PC-3 (cell line): Measurements from ENCODE around the gene CTBP2. TPM values are rescaled to one million over a fixed set of nuclear protein-coding genes. Genes with fewer than 3 reads are reported as not detected.

ENCODE experiments used
- ATAC-seq: fragments of 200-7000 bp; cut with Tn5 transposase; 2 replicates; pipeline ENCODE4 v1.9.1; 2020; ENCODE audit warnings: mild to moderate bottlenecking, moderate library complexity
- BruUV-seq: library from RNA; stranded (reverse); fragments of 400-500 nt; replicated peaks from 2 replicates; lab custom pipeline; 2021; lab: Mats Ljungman, UMichigan
- CTCF ChIA-PET: fragments of 300-600 bp; sonication (Branson Sonifier 250); formaldehyde crosslinking; loops from one replicate; lab custom pipeline; 2022; ENCODE audit warnings: antibody characterized with exemption; lab: Charles Lee
- POLR2A ChIA-PET: fragments of 300-600 bp; sonication (Branson Sonifier 250); formaldehyde crosslinking; loops from one replicate; lab custom pipeline; 2022; ENCODE audit warnings: antibody characterized with exemption; ENCODE audit not compliant: unreplicated experiment; lab: Charles Lee
- DNase-seq: peaks from one replicate; pipeline ENCODE4 v3.0.0-alpha.2; 2015
- H2AFZ ChIP-seq: fragments of 300-600 bp; sonication (generic); 2 replicates; pipeline ENCODE4 v1.6.0; 2016; ENCODE audit warnings: antibody characterized with exemption, low read length
- H3F3A ChIP-seq: fragments of 300-600 bp; sonication (generic); one replicate; pipeline ENCODE4 v1.6.0; 2017; ENCODE audit warnings: antibody characterized with exemption, low read length, control low read depth, mild to moderate bottlenecking; ENCODE audit not compliant: unreplicated experiment
- H3K27ac ChIP-seq: fragments of 300-600 bp; sonication (generic); 2 replicates; pipeline ENCODE4 v1.5.1; 2016; ENCODE audit warnings: mild to moderate bottlenecking, low read length
- H3K27me3 ChIP-seq: fragments of 300-600 bp; sonication (generic); 2 replicates; pipeline ENCODE4 v1.6.1; 2016; ENCODE audit warnings: low read length, mixed read lengths
- H3K36me3 ChIP-seq: fragments of 300-600 bp; sonication (generic); 2 replicates; pipeline ENCODE4 v1.6.1; 2016; ENCODE audit warnings: low read depth, mixed run types, low read length, mixed read lengths
- H3K4me1 ChIP-seq: fragments of 300-600 bp; sonication (generic); 2 replicates; pipeline ENCODE4 v1.5.1; 2016; ENCODE audit warnings: low read length; ENCODE audit not compliant: insufficient read depth
- H3K4me2 ChIP-seq: fragments of 300-600 bp; sonication (generic); 2 replicates; pipeline ENCODE4 v1.6.0; 2016; ENCODE audit warnings: low read length
- H3K4me3 ChIP-seq: fragments of 300-600 bp; sonication (generic); 2 replicates; pipeline ENCODE4 v1.5.1; 2016; ENCODE audit warnings: mild to moderate bottlenecking, low read length, mixed read lengths
- H3K79me2 ChIP-seq: fragments of 300-600 bp; sonication (generic); 2 replicates; pipeline ENCODE4 v1.6.1; 2017; ENCODE audit warnings: low read length, mixed read lengths
- H3K9ac ChIP-seq: fragments of 300-600 bp; sonication (generic); 2 replicates; pipeline ENCODE4 v1.6.0; 2016; ENCODE audit warnings: mild to moderate bottlenecking, low read length
- H3K9me2 ChIP-seq: fragments of 300-600 bp; sonication (generic); replicated peaks from 2 replicates; pipeline ENCODE4 v1.6.1; 2016; ENCODE audit warnings: mixed run types, low read length, mixed read lengths
- H3K9me3 ChIP-seq: fragments of 300-600 bp; sonication (generic); 2 replicates; pipeline ENCODE4 v1.6.1; 2016; ENCODE audit warnings: low read length, mixed read lengths
- H4K20me1 ChIP-seq: fragments of 300-600 bp; sonication (generic); 2 replicates; pipeline ENCODE4 v1.6.1; 2016; ENCODE audit warnings: low read length, mixed read lengths
- CTCF ChIP-seq: fragments of 300-600 bp; sonication (generic); conservative IDR thresholded peaks from 2 replicates; pipeline ENCODE4 v1.5.1; 2017; ENCODE audit warnings: antibody characterized with exemption, low read depth, mild to moderate bottlenecking, low read length
- EZH2 ChIP-seq: fragments of 300-600 bp; sonication (generic); IDR thresholded peaks from one replicate; pipeline ENCODE4 v1.6.1; 2017; ENCODE audit warnings: antibody characterized with exemption, mild to moderate bottlenecking, low read length; ENCODE audit not compliant: unreplicated experiment
- EZH2phosphoT487 ChIP-seq: fragments of 300-600 bp; sonication (generic); IDR thresholded peaks from 2 replicates; pipeline ENCODE4 v1.6.1; 2018; ENCODE audit warnings: mild to moderate bottlenecking, antibody characterized with exemption, low read length, borderline replicate concordance
- intact Hi-C: fragments of 100-400 bp; cut with micrococcal nuclease; formaldehyde crosslinking; loops from 2 replicates; pipeline ENCODE4 v1.9.0; 2023
- total RNA-seq: library from RNA; depleted of rRNA; stranded (reverse); fragments of >200 nt; gene quantifications from 2 replicates; pipeline ENCODE4 v1.2.3, GENCODE V29; 2014

Gene CTBP2
- total RNA-seq, 1 experiment from 2014 or later: 78.9 TPM

- ChIA-PET CTCF (no interaction called here), POLR2A (no interaction called here)
- H3K9me2 ChIP-seq: no peaks in the 10 kb centered on the region
- DNase-seq: no peak
- H3K79me2 ChIP-seq: peaks cover 48% of the 10 kb centered on the region
- ATAC-seq: no peak
- intact Hi-C loops: no loop called here
- H3K4me1 ChIP-seq: no peaks in the 10 kb centered on the region
- no peaks in the 10 kb centered on the region for H4K20me1 ChIP-seq
- TF ChIP-seq EZH2: no peak
- no peak for TF ChIP-seq EZH2phosphoT487
- TF ChIP-seq CTCF: no peak
- H3K9ac ChIP-seq: no peak overlapping the region
- H3K36me3 ChIP-seq: no peaks in the 10 kb centered on the region
- BruUV-seq: no TSS peak
- H3F3A ChIP-seq: no peaks in the 10 kb centered on the region
- H3K9me3 ChIP-seq: no peaks in the 10 kb centered on the region
- no peak overlapping the region for H3K27ac ChIP-seq
- H3K27me3 ChIP-seq: no peaks in the 10 kb centered on the region
- no peak overlapping the region for H3K4me2 ChIP-seq
- H3K4me3 ChIP-seq: no peak overlapping the region
- no peak overlapping the region for H2AFZ ChIP-seq
These were observed 142.6 kb downstream of the CTBP2 start for GRCh38 chr10:125017547-125018298.

- TF ChIP-seq EZH2 (no peak), CTCF (no peak), EZH2phosphoT487 (no peak)
- no peak overlapping the region for H3K9ac ChIP-seq
- no peak overlapping the region for H3K4me3 ChIP-seq
- H3K4me2 ChIP-seq: no peak overlapping the region
- no peaks in the 10 kb centered on the region; the same call in 1 of the 2 replicates for H3K4me1 ChIP-seq
- no TSS peak for BruUV-seq
- no peaks in the 10 kb centered on the region for H3K9me2 ChIP-seq
- H4K20me1 ChIP-seq: no peaks in the 10 kb centered on the region
- intact Hi-C loops: no loop called here
- H2AFZ ChIP-seq: no peak overlapping the region
- ATAC-seq: no peak
- H3K27me3 ChIP-seq: no peaks in the 10 kb centered on the region
- POLR2A ChIA-PET: no interaction called here
- no peak for DNase-seq
- CTCF ChIA-PET: no interaction called here
- H3F3A ChIP-seq: no peaks in the 10 kb centered on the region
- no peaks in the 10 kb centered on the region for H3K9me3 ChIP-seq
- H3K27ac ChIP-seq: no peak overlapping the region
- H3K36me3 ChIP-seq: no peaks in the 10 kb centered on the region
- H3K79me2 ChIP-seq: peaks cover 39% of the 10 kb centered on the region
These were observed 143.7 kb downstream of the CTBP2 start for GRCh38 chr10:125016611-125017202.

- TF ChIP-seq EZH2: no peak
- no peak for TF ChIP-seq EZH2phosphoT487
- no peak for TF ChIP-seq CTCF
- H3K79me2 ChIP-seq: peaks cover 34% of the 10 kb centered on the region
- H3K9me3 ChIP-seq: no peaks in the 10 kb centered on the region
- BruUV-seq: no TSS peak
- no peak for ATAC-seq
- H3K9ac ChIP-seq: no peak overlapping the region
- no peaks in the 10 kb centered on the region for H3F3A ChIP-seq
- H3K4me1 ChIP-seq: peaks cover 5% of the 10 kb centered on the region; the same call in 1 of the 2 replicates
- H3K9me2 ChIP-seq: no peaks in the 10 kb centered on the region
- DNase-seq: no peak
- ChIA-PET POLR2A (no interaction called here), CTCF (no interaction called here)
- no peaks in the 10 kb centered on the region for H3K36me3 ChIP-seq
- H3K27me3 ChIP-seq: no peaks in the 10 kb centered on the region
- no peaks in the 10 kb centered on the region for H4K20me1 ChIP-seq
- no peak overlapping the region for H3K4me3 ChIP-seq
- intact Hi-C loops: no loop called here
- H2AFZ ChIP-seq: no peak overlapping the region
- no peak overlapping the region for H3K4me2 ChIP-seq
- H3K27ac ChIP-seq: no peak overlapping the region
These were observed 144.2 kb downstream of the CTBP2 start for GRCh38 chr10:125016123-125016522.
